WTC11 (cell line): Measurements from ENCODE around the gene ANXA9. TPM values are rescaled to one million over a fixed set of nuclear protein-coding genes. Genes with fewer than 3 reads are reported as not detected.

Experiments
- total RNA-seq: library from RNA; stranded (reverse); gene quantifications from 3 replicates; pipeline ENCODE4 v1.2.3, GENCODE V29; 2021

The ANXA9 gene
- total RNA-seq, 1 experiment from 2014 or later, result 1.6 TPM

Other genes starting within 250 kb of the ANXA9 start
- 0.66 to 1.1 TPM (median 0.71 TPM) in 3 replicates for gene CTSS, start 216.5 kb upstream of the ANXA9 start, total RNA-seq
- 7.5 to 9.4 TPM (median 8.7 TPM) in 3 replicates for gene CTSK, start 174.0 kb upstream of the ANXA9 start, total RNA-seq
- 30.7 to 35.0 TPM (median 33.8 TPM) in 3 replicates for gene ARNT, start 105.7 kb upstream of the ANXA9 start, total RNA-seq
- gene CTXND2, start 95.2 kb upstream of the ANXA9 start, total RNA-seq, result not detected in 3 replicates
- 48.1 to 53.1 TPM (median 48.8 TPM) in 3 replicates for gene SETDB1, start 55.9 kb upstream of the ANXA9 start, total RNA-seq
- 182 to 203 TPM (median 200 TPM) in 3 replicates for gene CERS2, start 7.5 kb upstream of the ANXA9 start, total RNA-seq
- 10.1 to 11.2 TPM (median 11.0 TPM) in 3 replicates for gene MINDY1, start 24.6 kb downstream of the ANXA9 start, total RNA-seq
- gene PRUNE1, start 26.2 kb downstream of the ANXA9 start, total RNA-seq, result 24.5 to 29.6 TPM (median 28.5 TPM) in 3 replicates
- 2.5 to 4.0 TPM (median 3.8 TPM) in 3 replicates for gene BNIPL, start 54.3 kb downstream of the ANXA9 start, total RNA-seq
- 2.9 to 5.4 TPM (median 3.6 TPM) in 3 replicates for gene C1orf56, start 65.5 kb downstream of the ANXA9 start, total RNA-seq
- 72.8 to 76.3 TPM (median 75.5 TPM) in 3 replicates for gene CDC42SE1, start 77.3 kb downstream of the ANXA9 start, total RNA-seq
- 12.7 to 16.4 TPM (median 13.6 TPM) in 3 replicates for gene MLLT11, start 78.1 kb downstream of the ANXA9 start, total RNA-seq
- 1.4 to 3.3 TPM (median 1.7 TPM) in 3 replicates for gene GABPB2, start 88.5 kb downstream of the ANXA9 start, total RNA-seq
- 16.3 to 21.0 TPM (median 18.1 TPM) in 3 replicates for gene SEMA6C, start 164.3 kb downstream of the ANXA9 start, total RNA-seq
- 0.15 TPM in 1 of 3 replicates, not detected in the others for gene TNFAIP8L2, start 174.4 kb downstream of the ANXA9 start, total RNA-seq
- 6.3 to 7.8 TPM (median 6.9 TPM) in 3 replicates for gene LYSMD1, start 183.6 kb downstream of the ANXA9 start, total RNA-seq
- gene SCNM1, start 183.9 kb downstream of the ANXA9 start, total RNA-seq, result 35.3 to 45.3 TPM (median 35.8 TPM) in 3 replicates
- gene TMOD4, start 193.7 kb downstream of the ANXA9 start, total RNA-seq, result 0.66 to 0.82 TPM (median 0.79 TPM) in 3 replicates
- gene VPS72, start 207.9 kb downstream of the ANXA9 start, total RNA-seq, result 87.2 to 103 TPM (median 97.6 TPM) in 3 replicates
- 77.8 to 84.8 TPM (median 81.3 TPM) in 3 replicates for gene PIP5K1A, start 216.3 kb downstream of the ANXA9 start, total RNA-seq